Measurements from ENCODE around the gene ASCC3. TPM values are rescaled to one million over a fixed set of nuclear protein-coding genes. Genes with fewer than 3 reads are reported as not detected.
A peak's percentile ranks its signal among the peaks of the same experiment; 100 is the strongest.
"Not testable (repeated sequence)": the region's sequence is repeated elsewhere in the genome, so short reads cannot be mapped to it uniquely, and the experiment has no call there.

ASCC3 gene
- polyA plus RNA-seq, 1 donor: 13.6 TPM

GRCh38 chr6:100664274-100665040 is 216.7 kb downstream of the ASCC3 start:
- peak; percentile 4 for DNase-seq (ENCODE audit: low read depth)

- DNase-seq (ENCODE audit: low read depth): no peak
These were observed 217.8 kb downstream of the ASCC3 start for GRCh38 chr6:100663219-100663863.

- no peak for DNase-seq (ENCODE audit: low read depth)
These were observed 218.9 kb downstream of the ASCC3 start for GRCh38 chr6:100662264-100662663.

- DNase-seq (ENCODE audit: low read depth): no peak
These were observed 222.6 kb downstream of the ASCC3 start for GRCh38 chr6:100658486-100658885.

- DNase-seq (ENCODE audit: low read depth): no peak
These were observed 223.3 kb downstream of the ASCC3 start for GRCh38 chr6:100657678-100658330.

GRCh38 chr6:100641147-100641546 is 240.0 kb downstream of the ASCC3 start:
- DNase-seq (ENCODE audit: low read depth): not testable (repeated sequence)

- no peak for DNase-seq (ENCODE audit: low read depth)
These were observed 247.9 kb downstream of the ASCC3 start for GRCh38 chr6:100633096-100633777.

GRCh38 chr6:100630536-100630935 is 250.6 kb downstream of the ASCC3 start:
- no peak for DNase-seq (ENCODE audit: low read depth)

GRCh38 chr6:100627911-100628758 is 253.0 kb downstream of the ASCC3 start:
- DNase-seq (ENCODE audit: low read depth): no peak

- no peak for DNase-seq (ENCODE audit: low read depth)
These were observed 254.4 kb downstream of the ASCC3 start for GRCh38 chr6:100626721-100627120.

- no peak for DNase-seq (ENCODE audit: low read depth)
These were observed 258.0 kb downstream of the ASCC3 start for GRCh38 chr6:100622907-100623692.

- DNase-seq (ENCODE audit: low read depth): no peak
These were observed 260.9 kb downstream of the ASCC3 start for GRCh38 chr6:100620085-100620840.

GRCh38 chr6:100618351-100618671 is 262.8 kb downstream of the ASCC3 start:
- DNase-seq (ENCODE audit: low read depth): no peak

- DNase-seq (ENCODE audit: low read depth): no peak
These were observed 263.3 kb downstream of the ASCC3 start for GRCh38 chr6:100617633-100618350.

GRCh38 chr6:100614933-100615332 is 266.2 kb downstream of the ASCC3 start:
- DNase-seq (ENCODE audit: low read depth): no peak

GRCh38 chr6:100614386-100614785 is 266.7 kb downstream of the ASCC3 start:
- no peak for DNase-seq (ENCODE audit: low read depth)

- DNase-seq (ENCODE audit: low read depth): no peak
These were observed 267.5 kb downstream of the ASCC3 start for GRCh38 chr6:100613656-100614055.

GRCh38 chr6:100612094-100612493 is 269.0 kb downstream of the ASCC3 start:
- peak; percentile 35 for DNase-seq (ENCODE audit: low read depth)

- DNase-seq (ENCODE audit: low read depth): no peak
These were observed 281.9 kb downstream of the ASCC3 start for GRCh38 chr6:100599088-100599770.
